Measurements from ENCODE around the gene BIN2. TPM values are rescaled to one million over a fixed set of nuclear protein-coding genes. Genes with fewer than 3 reads are reported as not detected.

Gene BIN2
- total and polyA plus RNA-seq, 2 donors (not counting 1 experiment from before 2014, with no cell fraction given) = not detected

- no peak for DNase-seq (ENCODE audit: low read depth in 2 of 2)
- Histone ChIP-seq H3K79me2 (ENCODE audit: control insufficient read depth, insufficient read depth, low read length) (no peaks in the 10 kb centered on the region), H2AFZ (ENCODE audit: low read length) (no peak overlapping the region), H3K27me3 (ENCODE audit: control insufficient read depth, insufficient read depth, low read length) (no peaks in the 10 kb centered on the region), H3K9ac (ENCODE audit: insufficient read depth, low read length) (no peak overlapping the region), H3K4me3 (replicated peaks in 1 of 4; ENCODE audit: control extremely low read depth in 1 of 4, insufficient read depth in 1 of 4, low read depth in 3 of 4, low read length in 4 of 4) (no peak overlapping the region), H3K4me1 (ENCODE audit: control insufficient read depth, extremely low read depth, insufficient read depth, low read length) (no peaks in the 10 kb centered on the region), H4K20me1 (ENCODE audit: control insufficient read depth, extremely low read depth, insufficient read depth, low read length) (no peaks in the 10 kb centered on the region), H3K27ac (ENCODE audit: insufficient read depth, low read length) (no peak overlapping the region), H3K9me3 (ENCODE audit: control insufficient read depth, insufficient read depth, low read depth, low read length) (no peaks in the 10 kb centered on the region), H3K36me3 (ENCODE audit: control insufficient read depth, insufficient read depth, low read length) (peaks cover 9% of the 10 kb centered on the region), H3K4me2 (ENCODE audit: extremely low read depth, insufficient read depth, low read length) (no peak overlapping the region)
- TF ChIP-seq CTCF (conservative IDR thresholded peaks at IDR 0.05 in 1 of 2, IDR thresholded peaks at IDR 0.05 in 1 of 2; ENCODE audit: low read depth in 1 of 2, low read length in 2 of 2) (no peak), EZH2 (IDR thresholded peaks at IDR 0.05; ENCODE audit: low read length, missing control alignments) (no peak)
These were observed 38.9 kb upstream of the BIN2 start for GRCh38 chr12:51362747-51363342.

GRCh38 chr12:51362307-51362706 lies 38.3 kb upstream of the BIN2 start:
- Histone ChIP-seq H3K27me3 (ENCODE audit: control insufficient read depth, insufficient read depth, low read length) (no peaks in the 10 kb centered on the region), H3K27ac (ENCODE audit: insufficient read depth, low read length) (no peak overlapping the region), H3K9ac (ENCODE audit: insufficient read depth, low read length) (no peak overlapping the region), H3K79me2 (ENCODE audit: control insufficient read depth, insufficient read depth, low read length) (no peaks in the 10 kb centered on the region), H3K36me3 (ENCODE audit: control insufficient read depth, insufficient read depth, low read length) (peaks cover 9% of the 10 kb centered on the region), H3K4me2 (ENCODE audit: extremely low read depth, insufficient read depth, low read length) (no peak overlapping the region), H4K20me1 (ENCODE audit: control insufficient read depth, extremely low read depth, insufficient read depth, low read length) (no peaks in the 10 kb centered on the region), H3K4me3 (replicated peaks in 1 of 4; ENCODE audit: control extremely low read depth in 1 of 4, insufficient read depth in 1 of 4, low read depth in 3 of 4, low read length in 4 of 4) (no peak overlapping the region), H3K9me3 (ENCODE audit: control insufficient read depth, insufficient read depth, low read depth, low read length) (no peaks in the 10 kb centered on the region), H3K4me1 (ENCODE audit: control insufficient read depth, extremely low read depth, insufficient read depth, low read length) (no peaks in the 10 kb centered on the region), H2AFZ (ENCODE audit: low read length) (no peak overlapping the region)
- no peak for DNase-seq (ENCODE audit: low read depth in 2 of 2)
- TF ChIP-seq CTCF (conservative IDR thresholded peaks at IDR 0.05 in 1 of 2, IDR thresholded peaks at IDR 0.05 in 1 of 2; ENCODE audit: low read depth in 1 of 2, low read length in 2 of 2) (no peak), EZH2 (IDR thresholded peaks at IDR 0.05; ENCODE audit: low read length, missing control alignments) (no peak)

GRCh38 chr12:51361161-51362016 lies 37.4 kb upstream of the BIN2 start:
- Histone ChIP-seq H3K27ac (ENCODE audit: insufficient read depth, low read length) (no peak overlapping the region), H3K4me3 (replicated peaks in 1 of 4; ENCODE audit: control extremely low read depth in 1 of 4, insufficient read depth in 1 of 4, low read depth in 3 of 4, low read length in 4 of 4) (no peak overlapping the region), H3K9ac (ENCODE audit: insufficient read depth, low read length) (no peak overlapping the region), H3K27me3 (ENCODE audit: control insufficient read depth, insufficient read depth, low read length) (no peaks in the 10 kb centered on the region), H3K79me2 (ENCODE audit: control insufficient read depth, insufficient read depth, low read length) (no peaks in the 10 kb centered on the region), H3K36me3 (ENCODE audit: control insufficient read depth, insufficient read depth, low read length) (peaks cover 9% of the 10 kb centered on the region), H3K9me3 (ENCODE audit: control insufficient read depth, insufficient read depth, low read depth, low read length) (no peaks in the 10 kb centered on the region), H3K4me2 (ENCODE audit: extremely low read depth, insufficient read depth, low read length) (no peak overlapping the region), H2AFZ (ENCODE audit: low read length) (no peak overlapping the region), H3K4me1 (ENCODE audit: control insufficient read depth, extremely low read depth, insufficient read depth, low read length) (no peaks in the 10 kb centered on the region), H4K20me1 (ENCODE audit: control insufficient read depth, extremely low read depth, insufficient read depth, low read length) (no peaks in the 10 kb centered on the region)
- DNase-seq (ENCODE audit: low read depth in 2 of 2) = no peak
- TF ChIP-seq CTCF (conservative IDR thresholded peaks at IDR 0.05 in 1 of 2, IDR thresholded peaks at IDR 0.05 in 1 of 2; ENCODE audit: low read depth in 1 of 2, low read length in 2 of 2) (no peak), EZH2 (IDR thresholded peaks at IDR 0.05; ENCODE audit: low read length, missing control alignments) (no peak)
